Peyer's patch (tissue), 4 donors: Measurements from ENCODE around the gene TBL1XR1. TPM values are rescaled to one million over a fixed set of nuclear protein-coding genes. Genes with fewer than 3 reads are reported as not detected.

Experiments used
- DNase-seq, 3 donors: peaks; one replicate each; pipeline ENCODE4 v3.0.0-alpha.2; 2017 to 2019
- H3K27ac ChIP-seq, 4 donors: fragments of 200-600 bp; sonication (generic); one replicate each; pipeline ENCODE4 v1.5.1; 2016 to 2019
- H3K27me3 ChIP-seq, 2 donors: fragments of 200-600 bp; sonication (generic); one replicate each; pipeline ENCODE4 v1.5.1; 2019
- H3K36me3 ChIP-seq, 3 donors: fragments of 200-600 bp; sonication (generic); one replicate each; pipeline ENCODE4 v1.5.1; 2016 to 2019
- H3K4me1 ChIP-seq, 4 donors: fragments of 200-600 bp; sonication (generic); one replicate each; pipeline ENCODE4 v1.5.1; 2016 to 2019
- H3K4me3 ChIP-seq, 4 donors: fragments of 200-600 bp; sonication (generic); 1 replicate in 3 of 4; 2 replicates in 1 of 4; pipeline ENCODE4 v1.5.1; 2016 to 2019; ENCODE audit warnings: mild to moderate bottlenecking in 1 of 4
- H3K9me3 ChIP-seq, 4 donors: fragments of 200-600 bp; sonication (generic); one replicate each; pipeline ENCODE4 v1.5.1; 2016 to 2019; ENCODE audit warnings: mild to moderate bottlenecking in 1 of 4
- POLR2A ChIP-seq, 2 donors: fragments of 450-650 bp; IDR thresholded peaks; one replicate each; pipeline ENCODE4 v1.5.1; 2017; ENCODE audit warnings: antibody characterized with exemption in 2 of 2, mild to moderate bottlenecking in 2 of 2, moderate library complexity in 2 of 2
- total RNA-seq, 4 donors: library from RNA; depleted of rRNA; stranded (reverse); fragments of >200 nt; gene quantifications; one replicate each; pipeline ENCODE4 v1.1.0, GENCODE V29; 2016
- TF ChIP-seq, protein P1 (sequence below), 6 experiments: fragments of 450-650 bp in 4 of 6; fragments of 200-600 bp in 2 of 6; sonication (generic) in 1 of 6; IDR thresholded peaks; one replicate each; pipeline ENCODE4 v1.5.1; 2017 to 2019; ENCODE audit warnings: antibody characterized with exemption in 6 of 6, mild to moderate bottlenecking in 3 of 6, moderate library complexity in 1 of 6

The TBL1XR1 gene
- 10 to 100 TPM; 40.7 to 81.7 (median 69.4) TPM for total RNA-seq

- no peaks in the 10 kb centered on the region for H3K9me3 ChIP-seq
- H3K36me3 ChIP-seq = no peaks in the 10 kb centered on the region
- H3K27me3 ChIP-seq = no peaks in the 10 kb centered on the region
- peak within 1 kb of the TSS; percentile 99 to 100 (median 100) for H3K27ac ChIP-seq
- peak; percentile 89 to 97 (median 94) for DNase-seq
- H3K4me1 ChIP-seq = peaks cover 0 to 27% (median 6%) of the 10 kb centered on the region in 4 donors
- peak within 1 kb of the TSS; percentile 84 to 96 (median 94) for H3K4me3 ChIP-seq
- peak in 1 of 2 donors; percentile 35 for TF ChIP-seq POLR2A (IDR thresholded peaks at IDR 0.05)
- TF ChIP-seq, protein P1, sequence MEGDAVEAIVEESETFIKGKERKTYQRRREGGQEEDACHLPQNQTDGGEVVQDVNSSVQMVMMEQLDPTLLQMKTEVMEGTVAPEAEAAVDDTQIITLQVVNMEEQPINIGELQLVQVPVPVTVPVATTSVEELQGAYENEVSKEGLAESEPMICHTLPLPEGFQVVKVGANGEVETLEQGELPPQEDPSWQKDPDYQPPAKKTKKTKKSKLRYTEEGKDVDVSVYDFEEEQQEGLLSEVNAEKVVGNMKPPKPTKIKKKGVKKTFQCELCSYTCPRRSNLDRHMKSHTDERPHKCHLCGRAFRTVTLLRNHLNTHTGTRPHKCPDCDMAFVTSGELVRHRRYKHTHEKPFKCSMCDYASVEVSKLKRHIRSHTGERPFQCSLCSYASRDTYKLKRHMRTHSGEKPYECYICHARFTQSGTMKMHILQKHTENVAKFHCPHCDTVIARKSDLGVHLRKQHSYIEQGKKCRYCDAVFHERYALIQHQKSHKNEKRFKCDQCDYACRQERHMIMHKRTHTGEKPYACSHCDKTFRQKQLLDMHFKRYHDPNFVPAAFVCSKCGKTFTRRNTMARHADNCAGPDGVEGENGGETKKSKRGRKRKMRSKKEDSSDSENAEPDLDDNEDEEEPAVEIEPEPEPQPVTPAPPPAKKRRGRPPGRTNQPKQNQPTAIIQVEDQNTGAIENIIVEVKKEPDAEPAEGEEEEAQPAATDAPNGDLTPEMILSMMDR (IDR thresholded peaks at IDR 0.05) = no peak
Observed at GRCh38 chr3:177197041-177197726, at the start of gene TBL1XR1. TSS of gene TBL1XR1 (minus strand) at chr3:177197482. CDS start at chr3:177064977, 132,505 bp downstream.

DNA sequence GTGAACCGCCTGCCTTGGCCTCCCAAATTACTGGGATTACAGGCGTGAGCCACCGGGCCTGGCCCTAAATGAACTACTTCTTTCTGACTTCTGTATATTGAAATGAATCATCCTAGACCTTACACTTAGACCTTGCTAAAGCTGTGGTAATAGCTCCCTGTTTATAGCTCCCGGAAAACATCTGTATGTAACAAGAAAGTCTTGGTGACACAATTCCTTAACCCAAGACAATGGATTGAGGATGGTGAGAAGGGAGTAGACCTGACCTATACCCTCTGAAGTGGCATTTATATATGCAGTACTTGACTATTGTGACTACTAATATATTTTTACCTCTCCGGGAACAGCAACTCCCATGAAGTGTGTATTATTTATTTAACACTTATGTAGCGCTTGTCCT, 48.0 kb upstream of the TBL1XR1 start:
- Histone ChIP-seq H3K27ac (peak overlapping the region in 1 of 4 donors; percentile 79), H3K27me3 (no peaks in the 10 kb centered on the region)
- no peak for DNase-seq

DNA sequence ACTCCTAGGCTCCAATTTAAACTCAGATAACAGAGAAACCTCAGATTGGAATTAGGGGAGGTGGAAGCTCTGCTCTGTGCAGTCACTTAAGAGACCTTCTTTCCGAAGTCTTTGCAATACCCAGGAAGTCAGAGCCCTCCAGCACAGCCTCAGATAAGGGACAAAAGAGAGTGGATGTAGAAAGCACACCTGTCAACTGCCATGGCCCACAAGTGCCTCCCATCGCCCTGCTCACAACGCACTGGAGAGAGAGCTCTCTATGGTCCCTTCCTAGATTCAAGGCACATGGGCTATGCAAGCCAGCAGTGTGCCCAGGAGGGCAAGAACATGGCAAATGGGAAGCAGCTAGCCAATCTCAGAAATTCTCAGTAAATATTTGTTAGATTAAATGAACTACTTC, 47.3 kb upstream of the TBL1XR1 start:
- Histone ChIP-seq H3K9me3 (no peaks in the 10 kb centered on the region), H3K27me3 (no peaks in the 10 kb centered on the region), H3K27ac (peak overlapping the region in 1 of 4 donors; percentile 79), H3K4me1 (no peaks in the 10 kb centered on the region), H3K36me3 (no peaks in the 10 kb centered on the region), H3K4me3 (no peak overlapping the region)
- TF ChIP-seq POLR2A (IDR thresholded peaks at IDR 0.05) = no peak
- TF ChIP-seq, protein P1 (IDR thresholded peaks at IDR 0.05) = no peak
- DNase-seq = no peak

More for the DNA sequence above, 48.0 kb upstream of the TBL1XR1 start:
- TF ChIP-seq, protein P1 (IDR thresholded peaks at IDR 0.05) = no peak
- no peak for TF ChIP-seq POLR2A (IDR thresholded peaks at IDR 0.05)
- no peaks in the 10 kb centered on the region for H3K9me3 ChIP-seq
- no peak overlapping the region for H3K4me3 ChIP-seq
- no peaks in the 10 kb centered on the region for H3K4me1 ChIP-seq
- H3K36me3 ChIP-seq = no peaks in the 10 kb centered on the region

GRCh38 chr3:177238686-177239216, 41.5 kb upstream of the TBL1XR1 start:
- no peak for DNase-seq
- H3K4me3 ChIP-seq = no peak overlapping the region

GRCh38 chr3:177237206-177237605, 39.9 kb upstream of the TBL1XR1 start:
- TF ChIP-seq POLR2A (IDR thresholded peaks at IDR 0.05) = no peak
- TF ChIP-seq, protein P1 (IDR thresholded peaks at IDR 0.05) = no peak
- Histone ChIP-seq H3K4me1 (no peaks in the 10 kb centered on the region), H3K9me3 (no peaks in the 10 kb centered on the region), H3K27me3 (no peaks in the 10 kb centered on the region), H3K36me3 (no peaks in the 10 kb centered on the region), H3K4me3 (no peak overlapping the region), H3K27ac (no peak overlapping the region)
- peak in 1 of 3 donors; percentile 55 for DNase-seq

More at GRCh38 chr3:177238686-177239216, 41.5 kb upstream of the TBL1XR1 start:
- TF ChIP-seq, protein P1 (IDR thresholded peaks at IDR 0.05) = no peak
- TF ChIP-seq POLR2A (IDR thresholded peaks at IDR 0.05) = no peak
- Histone ChIP-seq H3K27ac (peak overlapping the region in 1 of 4 donors; percentile 55), H3K36me3 (no peaks in the 10 kb centered on the region), H3K4me1 (no peaks in the 10 kb centered on the region), H3K27me3 (no peaks in the 10 kb centered on the region), H3K9me3 (no peaks in the 10 kb centered on the region)
